Urothelium cell line (cell line): ENCODE data around the gene USO1.
"Not testable (repeated sequence)": the region's sequence is repeated elsewhere in the genome, so short reads cannot be mapped to it uniquely, and the experiment has no call there.

Source experiments
- DNase-seq: peaks from one replicate; pipeline ENCODE4 v3.0.0; 2011; ENCODE audit warnings: low spot score, mixed read lengths
- FAIRE-seq: peaks from 2 replicates; lab custom pipeline; 2011; peaks lifted over from hg19 to GRCh38; lab: Jason Lieb, UNC

USO1 gene, protein sequence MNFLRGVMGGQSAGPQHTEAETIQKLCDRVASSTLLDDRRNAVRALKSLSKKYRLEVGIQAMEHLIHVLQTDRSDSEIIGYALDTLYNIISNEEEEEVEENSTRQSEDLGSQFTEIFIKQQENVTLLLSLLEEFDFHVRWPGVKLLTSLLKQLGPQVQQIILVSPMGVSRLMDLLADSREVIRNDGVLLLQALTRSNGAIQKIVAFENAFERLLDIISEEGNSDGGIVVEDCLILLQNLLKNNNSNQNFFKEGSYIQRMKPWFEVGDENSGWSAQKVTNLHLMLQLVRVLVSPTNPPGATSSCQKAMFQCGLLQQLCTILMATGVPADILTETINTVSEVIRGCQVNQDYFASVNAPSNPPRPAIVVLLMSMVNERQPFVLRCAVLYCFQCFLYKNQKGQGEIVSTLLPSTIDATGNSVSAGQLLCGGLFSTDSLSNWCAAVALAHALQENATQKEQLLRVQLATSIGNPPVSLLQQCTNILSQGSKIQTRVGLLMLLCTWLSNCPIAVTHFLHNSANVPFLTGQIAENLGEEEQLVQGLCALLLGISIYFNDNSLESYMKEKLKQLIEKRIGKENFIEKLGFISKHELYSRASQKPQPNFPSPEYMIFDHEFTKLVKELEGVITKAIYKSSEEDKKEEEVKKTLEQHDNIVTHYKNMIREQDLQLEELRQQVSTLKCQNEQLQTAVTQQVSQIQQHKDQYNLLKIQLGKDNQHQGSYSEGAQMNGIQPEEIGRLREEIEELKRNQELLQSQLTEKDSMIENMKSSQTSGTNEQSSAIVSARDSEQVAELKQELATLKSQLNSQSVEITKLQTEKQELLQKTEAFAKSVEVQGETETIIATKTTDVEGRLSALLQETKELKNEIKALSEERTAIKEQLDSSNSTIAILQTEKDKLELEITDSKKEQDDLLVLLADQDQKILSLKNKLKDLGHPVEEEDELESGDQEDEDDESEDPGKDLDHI

DNA sequence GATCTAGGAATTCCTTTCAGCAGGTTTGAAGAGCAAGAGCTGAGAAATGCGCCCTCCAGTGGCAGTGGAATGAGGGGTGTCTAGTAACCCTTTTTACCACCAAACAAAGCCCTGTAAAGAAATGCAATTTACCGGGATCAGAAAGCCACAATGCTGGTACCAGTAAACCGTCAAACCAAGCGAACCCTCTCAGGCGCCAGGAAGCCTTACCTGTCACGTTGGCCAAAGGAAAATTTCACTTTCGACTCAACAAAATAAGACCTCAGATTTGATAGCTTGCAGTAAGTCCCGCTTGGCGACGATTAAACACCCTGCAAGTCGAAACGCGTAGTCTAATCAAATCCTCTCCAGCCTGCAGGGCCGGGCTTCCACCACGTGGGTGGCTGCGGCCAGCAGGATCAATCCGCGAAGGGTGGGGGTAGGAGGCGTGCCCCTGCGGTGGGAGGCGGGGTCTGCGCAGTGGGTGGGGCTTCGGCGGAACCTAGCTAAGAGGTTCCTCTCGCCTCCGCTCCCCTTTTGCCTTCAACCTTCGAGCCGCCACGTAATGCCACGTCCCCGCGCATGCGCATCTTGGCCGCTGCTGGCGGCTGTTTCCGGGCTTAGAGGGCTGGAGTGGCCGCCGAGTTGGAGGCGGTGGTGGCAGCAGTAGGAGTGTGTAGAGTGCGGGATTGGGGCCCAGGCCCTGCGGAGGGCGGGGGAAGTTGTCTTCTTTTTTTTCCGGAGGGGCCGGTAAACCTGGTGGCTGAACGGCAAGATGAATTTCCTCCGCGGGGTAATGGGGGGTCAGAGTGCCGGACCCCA lies at the start of gene USO1:
USO1 (plus strand) TSS at position 512 of the 801 bp plus-strand sequence; CDS start at position 755, 243 bp downstream.
- peak; percentile 98 for DNase-seq
- peak; percentile 95 for FAIRE-seq

DNA sequence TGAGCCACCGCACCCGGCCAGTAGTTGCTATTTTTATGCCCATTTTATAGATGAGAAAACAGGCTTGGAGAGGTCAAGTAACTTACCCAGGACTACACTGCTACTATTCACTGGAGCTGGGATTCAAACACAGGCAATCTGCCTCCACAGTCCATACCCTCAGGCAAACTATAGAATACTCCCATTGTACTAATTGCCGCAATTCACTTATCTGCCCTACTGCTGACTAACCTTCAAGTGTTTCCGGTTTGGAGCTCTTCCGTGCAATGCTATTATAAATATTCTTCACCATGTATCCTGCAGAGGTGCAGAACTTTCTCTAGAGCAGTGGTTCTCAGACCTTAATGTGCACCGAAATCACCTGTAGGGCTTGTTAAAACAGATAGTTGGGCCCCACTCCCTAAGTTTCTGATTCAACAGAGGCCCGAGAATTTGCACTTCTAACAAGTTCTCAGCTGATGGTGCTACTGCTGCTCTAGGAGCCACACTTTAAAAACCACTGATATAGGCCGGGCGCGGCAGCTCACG lies 49.3 kb upstream of the USO1 start:
- FAIRE-seq = no peak

DNA sequence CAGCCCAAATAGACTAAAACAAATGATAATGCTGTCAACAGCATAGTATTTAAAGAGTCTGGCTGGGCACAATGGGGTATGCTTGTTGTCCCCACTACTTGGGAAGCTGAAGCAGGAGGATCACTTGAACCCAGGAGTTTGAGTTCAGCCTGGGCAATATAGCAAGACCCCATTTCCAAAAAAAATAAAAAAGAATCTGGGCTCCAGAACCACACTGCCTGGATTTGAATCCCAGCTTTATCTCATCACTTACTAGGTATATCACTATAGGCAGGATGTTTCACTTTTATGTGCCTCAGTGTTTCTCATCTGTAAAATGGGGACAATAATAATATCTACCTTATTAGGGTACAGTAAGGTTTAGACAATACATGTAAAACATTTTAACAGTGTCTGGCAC lies 45.9 kb upstream of the USO1 start:
- FAIRE-seq (no peak), DNase-seq (no peak)

More for the DNA sequence above, 49.3 kb upstream of the USO1 start:
- no peak for DNase-seq

DNA sequence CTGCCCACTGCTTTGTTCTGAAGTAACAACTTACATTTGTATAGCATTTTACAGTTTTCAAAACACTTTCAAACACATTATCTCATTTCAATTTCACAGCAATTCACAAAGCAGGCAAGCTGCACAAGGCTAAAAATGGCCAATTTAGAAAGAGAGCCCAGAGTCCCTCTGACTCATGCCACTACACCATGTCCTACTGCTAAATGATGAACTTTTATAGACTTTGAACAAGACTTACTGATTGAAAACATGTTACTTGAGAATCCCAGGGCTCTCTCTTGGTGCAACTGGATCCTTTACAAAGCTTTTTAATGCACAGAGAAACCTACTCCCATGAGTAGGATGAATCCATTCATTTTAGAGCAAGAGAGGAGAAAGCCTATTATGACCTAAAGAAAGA lies 45.4 kb upstream of the USO1 start:
- FAIRE-seq = no peak

DNA sequence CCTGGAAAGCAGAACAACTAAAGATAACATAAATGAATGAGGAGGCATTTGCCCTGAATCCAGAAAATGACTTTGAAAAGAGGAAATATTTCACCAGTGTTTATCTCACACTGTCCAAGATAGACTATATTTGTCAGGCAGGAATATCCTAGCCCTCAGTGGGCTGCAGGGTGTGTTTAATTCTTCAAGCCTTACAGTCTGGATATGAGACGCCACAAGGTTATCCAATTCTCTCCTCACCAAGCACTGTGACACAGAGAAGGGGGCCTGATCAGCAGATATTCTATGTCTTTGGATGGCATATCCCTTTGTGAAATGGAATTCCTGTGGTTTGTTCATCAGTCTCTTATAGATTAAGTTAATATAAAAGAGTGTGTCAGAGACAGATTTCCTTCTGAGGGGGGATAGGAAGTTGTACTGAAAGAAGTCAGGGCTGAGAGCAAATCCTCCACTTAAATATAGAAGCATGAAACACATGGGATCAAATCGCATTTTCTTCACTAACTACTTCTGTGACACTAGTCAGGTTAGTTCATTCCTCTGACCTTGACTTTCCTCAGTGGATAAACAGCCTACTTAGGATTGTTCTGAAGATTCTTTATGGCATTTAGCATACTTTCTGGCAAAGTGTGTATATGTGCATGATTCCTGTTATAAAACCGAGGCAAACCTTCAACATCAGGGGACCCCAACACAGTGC lies 44.4 kb upstream of the USO1 start:
- no peak for DNase-seq
- FAIRE-seq = no peak

More for the DNA sequence above, 45.4 kb upstream of the USO1 start:
- DNase-seq = no peak

DNA sequence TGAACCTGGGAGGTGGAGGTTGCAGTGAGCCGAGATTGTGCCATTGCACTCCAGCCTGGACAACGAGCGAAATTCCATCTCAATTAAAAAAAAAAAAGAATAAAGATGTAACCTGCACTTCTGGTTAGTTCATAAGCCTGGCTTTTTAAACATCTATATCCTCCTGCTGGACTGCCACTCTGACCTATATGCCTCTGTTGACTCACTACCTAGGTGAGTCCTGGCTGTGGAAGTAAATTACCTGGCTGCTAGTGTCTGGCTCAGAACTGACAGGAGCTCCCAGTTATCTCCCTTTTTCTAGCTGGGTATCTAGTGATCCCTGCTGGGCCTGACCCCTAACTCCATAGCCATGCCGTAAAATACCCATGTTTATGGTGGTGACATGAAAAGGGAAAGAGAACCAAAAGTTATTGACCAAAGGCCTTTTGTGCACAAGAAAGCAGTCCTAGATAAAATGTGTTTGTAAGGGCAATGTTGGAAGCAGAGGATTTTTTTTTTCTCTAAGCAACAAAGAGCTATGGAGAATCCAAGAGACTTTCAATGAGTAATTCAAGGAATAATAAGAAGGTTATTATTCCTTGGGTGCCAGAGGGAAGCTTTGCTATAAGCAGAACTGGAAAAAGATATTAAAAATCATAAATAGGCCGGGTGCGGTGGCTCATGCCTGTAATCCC lies 40.8 kb upstream of the USO1 start:
- FAIRE-seq (no peak), DNase-seq (no peak)

DNA sequence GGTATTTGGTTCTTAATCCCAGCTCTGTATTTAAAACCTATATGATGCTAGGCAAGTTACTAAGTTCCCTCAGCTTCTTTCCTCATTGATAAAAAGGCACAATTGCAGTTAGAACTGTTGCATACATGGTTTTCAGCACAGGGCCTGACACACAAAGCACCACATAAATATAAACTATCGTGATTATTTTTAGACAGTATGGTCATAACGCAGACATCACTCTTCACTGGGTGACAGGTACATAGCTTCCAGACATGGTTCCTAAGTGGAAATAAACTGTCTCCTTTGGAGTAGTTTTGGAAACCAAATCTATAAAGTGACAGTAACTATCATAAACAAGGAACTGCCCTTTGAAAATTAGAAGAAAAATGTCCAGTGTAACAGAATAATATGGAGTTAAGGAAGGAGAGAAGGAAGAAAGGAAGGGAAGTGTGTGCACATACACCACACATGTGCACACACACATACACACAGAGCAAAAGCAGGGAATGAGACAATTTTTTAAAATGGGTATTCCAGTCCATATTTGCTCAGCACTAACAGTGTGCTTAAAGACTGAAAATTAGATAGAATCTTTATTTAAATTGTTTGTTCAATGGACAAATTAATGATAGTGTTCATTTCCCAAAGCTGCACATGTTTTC lies 38.7 kb upstream of the USO1 start:
- DNase-seq (no peak), FAIRE-seq (no peak)

DNA sequence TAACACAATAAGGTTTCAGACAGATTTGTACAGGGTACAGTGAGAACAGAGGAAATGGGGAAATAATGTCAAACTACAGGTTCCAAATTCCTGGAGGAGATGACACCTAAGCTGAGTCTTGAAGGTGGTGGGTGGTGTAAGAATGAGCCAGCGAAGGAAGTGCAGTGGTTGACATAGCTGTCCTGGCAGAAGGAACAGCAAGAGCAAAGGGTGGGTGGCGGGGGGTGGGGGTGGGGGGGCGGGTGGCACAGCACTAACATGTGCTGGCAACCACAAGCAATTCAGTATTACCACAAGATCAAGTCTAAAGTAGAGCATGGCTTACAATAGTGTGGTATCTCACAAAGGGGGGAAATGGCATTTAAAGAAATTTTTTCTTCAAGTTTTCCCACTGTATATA lies 38.0 kb upstream of the USO1 start:
- DNase-seq (no peak), FAIRE-seq (no peak)

DNA sequence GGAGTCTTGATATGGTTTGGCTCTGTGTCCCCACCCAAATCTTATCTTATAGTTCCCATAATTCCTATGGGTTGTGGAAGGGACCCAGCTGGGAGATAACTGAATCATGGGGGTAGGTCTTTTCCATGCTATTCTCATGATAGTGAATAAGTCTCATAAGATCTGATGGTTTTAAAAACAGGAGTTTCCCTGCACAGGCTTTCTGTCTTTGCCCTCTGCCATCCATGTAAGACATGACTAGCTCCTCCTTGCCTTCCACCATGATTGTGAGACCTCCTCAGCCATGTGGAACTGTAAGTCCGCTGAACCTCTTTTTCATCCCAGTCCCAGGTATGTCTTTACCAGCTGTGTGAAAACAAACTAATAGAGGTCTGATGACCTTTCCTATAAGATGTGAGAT lies 37.3 kb upstream of the USO1 start:
- not testable (repeated sequence) for DNase-seq, FAIRE-seq

DNA sequence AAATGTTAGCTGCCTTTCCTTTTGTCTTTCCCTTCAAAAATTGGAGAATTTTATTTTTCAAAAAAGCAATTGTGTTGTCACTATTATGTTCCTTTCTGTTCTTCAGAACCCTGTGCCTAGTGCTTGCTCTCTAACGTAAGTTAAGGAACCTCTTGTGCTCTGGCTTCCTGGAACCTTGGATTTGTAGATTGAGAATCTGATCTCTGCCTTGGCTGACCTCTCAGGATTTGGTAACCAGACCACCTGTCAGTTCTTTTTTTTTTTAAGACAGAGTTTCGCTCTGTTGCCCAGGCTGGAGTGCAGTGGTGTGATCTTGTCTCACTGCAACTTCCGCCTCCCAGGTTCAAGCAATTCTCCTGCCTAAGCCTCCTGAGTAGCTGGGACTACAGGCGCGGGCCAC lies 32.3 kb upstream of the USO1 start:
- not testable (repeated sequence) for FAIRE-seq, DNase-seq

DNA sequence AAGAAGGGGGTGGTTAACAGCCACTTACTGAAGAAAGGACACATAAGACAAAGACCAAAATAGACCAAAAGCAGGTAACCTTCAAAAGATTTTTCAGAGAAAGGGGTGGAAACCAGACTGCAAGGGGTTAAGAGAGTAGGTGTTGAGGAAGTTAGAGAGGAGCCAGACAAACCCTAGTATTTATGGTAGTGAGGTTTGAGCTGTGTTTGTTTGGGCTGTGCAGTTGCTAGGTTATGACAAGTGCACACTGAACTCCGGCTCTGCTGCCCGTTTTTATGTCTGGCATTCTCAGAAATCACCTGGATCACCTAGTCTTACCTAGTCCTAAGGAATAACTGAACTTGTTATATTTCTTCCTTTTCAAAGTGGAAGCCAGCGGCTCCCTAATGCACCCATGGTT lies 28.3 kb upstream of the USO1 start:
- FAIRE-seq (no peak), DNase-seq (no peak)

DNA sequence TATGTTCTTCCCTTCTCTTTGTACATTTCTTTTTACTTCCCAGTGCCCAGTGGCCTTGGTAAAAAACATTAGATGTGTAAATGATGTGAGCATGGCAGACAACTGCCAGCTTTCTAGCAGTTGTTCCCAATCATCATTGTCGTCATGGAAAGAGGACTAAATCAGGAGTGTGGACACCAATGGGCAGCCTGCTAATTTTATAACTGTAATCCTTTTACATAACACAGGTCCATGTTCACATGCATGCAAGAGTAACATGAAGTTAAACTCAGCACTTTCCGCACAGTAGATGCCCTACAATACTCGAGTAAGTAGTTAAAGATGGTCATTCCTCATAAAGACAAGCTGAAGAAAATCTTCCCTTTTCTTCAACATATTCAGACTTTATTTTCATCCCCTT lies 27.8 kb upstream of the USO1 start:
- DNase-seq (no peak), FAIRE-seq (no peak)

DNA sequence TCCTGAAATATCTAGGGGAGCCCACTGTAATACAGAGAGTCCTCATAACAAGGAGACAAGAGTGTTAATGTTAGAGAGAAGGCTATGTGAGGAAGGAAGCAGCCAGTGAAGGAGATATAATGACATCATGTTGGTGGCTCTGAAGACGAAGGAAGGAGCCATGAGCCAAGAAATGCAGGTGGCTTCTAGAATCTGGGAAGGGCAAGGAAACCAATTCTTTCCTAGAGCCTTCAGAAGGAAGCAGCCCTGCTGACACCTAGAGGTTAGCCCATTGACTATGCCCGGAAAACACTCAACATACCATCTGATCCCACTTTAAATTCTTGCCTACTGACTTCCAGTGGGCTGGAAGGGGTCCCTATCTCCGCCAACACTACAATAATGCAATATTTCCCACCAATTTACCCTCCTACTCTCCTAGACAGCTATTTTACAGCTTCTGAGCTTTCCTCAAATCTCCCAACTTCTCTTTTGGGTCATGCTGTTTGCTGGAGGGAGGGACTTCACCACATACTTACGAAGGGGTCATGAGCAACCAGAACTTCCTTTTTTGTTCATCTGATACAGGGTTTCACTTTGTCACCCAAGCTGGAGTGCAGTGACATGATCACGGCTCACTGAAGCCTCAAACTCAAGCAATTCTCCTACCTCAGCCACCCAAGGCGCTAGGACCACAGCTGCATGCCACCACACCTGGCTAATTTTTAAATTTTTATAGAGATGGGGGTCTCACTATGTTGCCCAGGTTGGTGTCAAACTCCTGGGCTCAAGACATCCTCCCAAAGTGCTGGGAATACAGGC lies 26.0 kb upstream of the USO1 start:
- DNase-seq (no peak), FAIRE-seq (peak; percentile 5)

DNA sequence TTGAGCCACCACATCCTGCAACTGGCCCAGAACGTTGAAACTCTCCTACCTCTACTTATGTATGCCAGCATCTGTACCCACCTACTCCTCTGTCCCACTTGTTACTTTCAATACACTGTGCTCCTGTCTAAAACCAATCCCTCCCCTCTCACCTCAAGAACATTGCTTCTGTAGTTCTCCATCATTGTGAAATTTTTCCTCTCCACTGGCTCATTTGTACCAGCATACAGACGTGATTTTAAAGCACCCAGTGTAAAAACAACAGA lies 25.5 kb upstream of the USO1 start:
- no peak for FAIRE-seq
- no peak for DNase-seq

DNA sequence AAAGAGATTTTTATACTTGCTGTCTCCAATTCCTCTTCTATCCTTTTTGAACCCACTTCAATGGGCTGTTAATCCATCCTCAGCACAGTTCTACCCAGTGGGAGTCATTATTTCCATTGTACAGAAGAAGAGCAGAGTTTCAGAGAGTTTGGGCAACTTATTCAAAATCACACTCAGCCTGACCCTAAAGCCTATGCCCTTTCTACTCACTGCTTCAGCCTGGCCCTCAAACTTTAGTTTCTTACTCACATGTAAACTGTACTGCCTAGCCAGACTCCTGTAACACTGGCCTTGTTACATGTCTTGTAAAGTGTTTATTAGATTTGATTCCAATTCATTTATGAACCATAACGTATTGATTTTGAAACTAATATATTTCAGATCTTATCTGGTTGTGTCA lies 25.1 kb upstream of the USO1 start:
- no peak for FAIRE-seq

DNA sequence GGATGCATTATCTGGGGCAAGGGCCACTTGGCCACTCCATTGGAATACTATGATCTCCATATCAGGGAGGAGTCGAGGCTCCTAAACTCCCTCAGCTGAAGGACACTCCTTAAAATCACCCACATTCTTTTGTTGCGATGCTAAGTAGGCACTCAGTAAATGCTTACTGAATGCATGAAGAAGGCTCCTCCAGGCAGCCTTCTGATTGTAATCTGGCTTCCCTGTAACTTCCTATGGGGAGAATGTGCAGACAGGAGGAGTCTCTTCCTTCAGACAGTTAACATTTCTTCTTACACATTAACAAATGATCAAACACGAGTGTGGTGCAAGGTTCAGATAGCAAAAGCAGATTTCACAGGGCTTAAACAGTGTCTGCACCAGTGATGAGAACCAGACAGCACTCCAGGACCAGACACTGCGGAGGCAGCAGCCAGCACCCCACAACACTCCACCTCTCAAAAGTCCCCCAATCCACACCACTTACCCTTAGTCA lies 21.4 kb upstream of the USO1 start:
- DNase-seq (no peak), FAIRE-seq (no peak)

More for the DNA sequence above, 25.1 kb upstream of the USO1 start:
- DNase-seq = no peak

DNA sequence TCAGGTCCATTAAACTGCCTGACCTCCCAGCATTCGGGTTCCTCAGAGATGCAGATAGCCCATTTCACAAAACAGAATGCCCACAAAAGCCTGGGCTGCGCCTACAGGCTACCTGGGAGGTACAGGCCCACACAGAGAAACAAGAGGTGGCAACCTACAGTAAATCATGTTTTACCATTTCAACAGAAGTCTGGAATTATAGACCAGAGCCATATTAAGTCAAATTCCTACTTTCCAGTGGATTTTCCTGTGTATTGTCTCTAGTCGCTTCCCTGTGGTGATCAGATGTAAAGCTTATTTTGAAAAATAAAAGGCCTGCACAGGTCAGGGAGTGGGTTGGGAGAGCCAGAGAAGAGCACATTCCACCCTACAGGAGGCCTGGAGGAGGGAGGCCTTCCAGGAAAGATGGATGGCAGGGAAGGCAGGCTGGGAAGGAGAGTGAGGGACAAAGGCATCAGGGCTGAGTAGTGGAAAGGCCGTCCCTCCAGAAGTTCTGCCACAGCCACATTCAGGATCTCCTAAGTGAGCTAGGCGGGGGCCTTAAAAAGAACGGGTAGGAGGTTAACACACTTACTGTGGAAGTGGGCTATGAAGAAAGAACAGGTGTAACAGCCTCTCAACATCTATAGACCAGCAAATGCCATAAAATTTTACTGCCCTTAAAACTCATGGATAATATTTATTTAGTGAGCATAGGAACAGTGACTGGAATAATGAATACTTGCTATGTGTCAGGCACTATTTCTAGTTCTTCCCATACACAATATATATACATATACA lies 19.0 kb upstream of the USO1 start:
- DNase-seq (no peak), FAIRE-seq (no peak)
